T-helper 1 cell treated with Interleukin-12 subunit alpha and Interleukin-12 subunit beta and Interleukin-4 antibody, amounts not matched to agents 30 μg/mL and 1 μg/mL, for 36 hours (primary cell): ENCODE results near the gene STBD1.

Experiments
- H3K27ac Mint-ChIP-seq: one replicate; pipeline ENCODE4 v1.8.0; 2021; ENCODE audit warnings: mild to moderate bottlenecking, mixed read lengths
- H3K27me3 Mint-ChIP-seq: one replicate; pipeline ENCODE4 v1.8.0; 2021; ENCODE audit warnings: low read depth, mixed read lengths
- H3K36me3 Mint-ChIP-seq: one replicate; pipeline ENCODE4 v1.8.0; 2021; ENCODE audit warnings: low read depth, mixed read lengths
- H3K4me1 Mint-ChIP-seq: one replicate; pipeline ENCODE4 v1.8.0; 2021; ENCODE audit warnings: low read depth, mixed read lengths
- H3K4me3 Mint-ChIP-seq: one replicate; pipeline ENCODE4 v1.8.0; 2021; ENCODE audit warnings: mild to moderate bottlenecking, moderate library complexity, mixed read lengths
- H3K9me3 Mint-ChIP-seq: one replicate; pipeline ENCODE4 v1.8.0; 2021; ENCODE audit warnings: mixed read lengths

Gene STBD1

GRCh38 chr4:76301775-76302162 lies 4.8 kb upstream of the STBD1 start:
- Mint-ChIP-seq H3K4me3 (no peak overlapping the region), H3K36me3 (peaks cover 20% of the 10 kb centered on the region), H3K9me3 (peaks cover 22% of the 10 kb centered on the region), H3K27me3 (no peaks in the 10 kb centered on the region), H3K4me1 (peaks cover 44% of the 10 kb centered on the region), H3K27ac (peak overlapping the region; percentile 69)

- H3K27ac Mint-ChIP-seq: peak overlapping the region; percentile 7
- peaks cover 6% of the 10 kb centered on the region for H3K27me3 Mint-ChIP-seq
- H3K4me1 Mint-ChIP-seq: peaks cover 46% of the 10 kb centered on the region
- no peak overlapping the region for H3K4me3 Mint-ChIP-seq
- peaks cover 11% of the 10 kb centered on the region for H3K9me3 Mint-ChIP-seq
- H3K36me3 Mint-ChIP-seq: peaks cover 20% of the 10 kb centered on the region
These were observed 3.6 kb upstream of the STBD1 start for GRCh38 chr4:76302826-76303438.

- peaks cover 2% of the 10 kb centered on the region for H3K9me3 Mint-ChIP-seq
These were observed 1.4 kb upstream of the STBD1 start for GRCh38 chr4:76305033-76305687.

GRCh38 chr4:76306882-76307659 lies 538 bp downstream of the STBD1 start:
- Mint-ChIP-seq H3K27ac (no peak overlapping the region), H3K36me3 (peaks cover 9% of the 10 kb centered on the region), H3K4me1 (peaks cover 25% of the 10 kb centered on the region)

More at GRCh38 chr4:76305033-76305687, 1.4 kb upstream of the STBD1 start:
- H3K27me3 Mint-ChIP-seq: peaks cover 25% of the 10 kb centered on the region
- H3K4me1 Mint-ChIP-seq: peaks cover 44% of the 10 kb centered on the region
- H3K27ac Mint-ChIP-seq: peak overlapping the region; percentile 69
- peak overlapping the region; percentile 78 for H3K4me3 Mint-ChIP-seq
- peaks cover 16% of the 10 kb centered on the region for H3K36me3 Mint-ChIP-seq

GRCh38 chr4:76307660-76308014 lies 1.1 kb downstream of the STBD1 start:
- H3K9me3 Mint-ChIP-seq: no peaks in the 10 kb centered on the region
- H3K27ac Mint-ChIP-seq: no peak overlapping the region
- peaks cover 36% of the 10 kb centered on the region for H3K27me3 Mint-ChIP-seq
- peaks cover 6% of the 10 kb centered on the region for H3K36me3 Mint-ChIP-seq
- peak overlapping the region; percentile 60 for H3K4me3 Mint-ChIP-seq
- peaks cover 21% of the 10 kb centered on the region for H3K4me1 Mint-ChIP-seq

More at GRCh38 chr4:76306882-76307659, 538 bp downstream of the STBD1 start:
- no peaks in the 10 kb centered on the region for H3K9me3 Mint-ChIP-seq
- H3K4me3 Mint-ChIP-seq: peak overlapping the region; percentile 78
- H3K27me3 Mint-ChIP-seq: peaks cover 36% of the 10 kb centered on the region

GRCh38 chr4:76308548-76308947 lies 2.0 kb downstream of the STBD1 start:
- H3K4me1 Mint-ChIP-seq: peaks cover 15% of the 10 kb centered on the region
- no peaks in the 10 kb centered on the region for H3K9me3 Mint-ChIP-seq
- peaks cover 4% of the 10 kb centered on the region for H3K36me3 Mint-ChIP-seq
- peaks cover 36% of the 10 kb centered on the region for H3K27me3 Mint-ChIP-seq
- H3K27ac Mint-ChIP-seq: no peak overlapping the region
- H3K4me3 Mint-ChIP-seq: no peak overlapping the region

- Mint-ChIP-seq H3K9me3 (peaks cover under 1% of the 10 kb centered on the region), H3K4me1 (peaks cover 8% of the 10 kb centered on the region), H3K36me3 (peaks cover 4% of the 10 kb centered on the region), H3K27ac (no peak overlapping the region), H3K27me3 (peaks cover 36% of the 10 kb centered on the region), H3K4me3 (no peak overlapping the region)
These were observed 3.5 kb downstream of the STBD1 start for GRCh38 chr4:76309939-76310550.

GRCh38 chr4:76310683-76311082 lies 4.2 kb downstream of the STBD1 start:
- Mint-ChIP-seq H3K4me1 (peaks cover 2% of the 10 kb centered on the region), H3K9me3 (peaks cover 5% of the 10 kb centered on the region), H3K27me3 (peaks cover 36% of the 10 kb centered on the region), H3K27ac (no peak overlapping the region), H3K4me3 (no peak overlapping the region), H3K36me3 (peaks cover 4% of the 10 kb centered on the region)

- H3K27me3 Mint-ChIP-seq: peaks cover 43% of the 10 kb centered on the region
- no peak overlapping the region for H3K4me3 Mint-ChIP-seq
- H3K27ac Mint-ChIP-seq: no peak overlapping the region
- peaks cover 15% of the 10 kb centered on the region for H3K9me3 Mint-ChIP-seq
- peaks cover 2% of the 10 kb centered on the region for H3K4me1 Mint-ChIP-seq
- peaks cover 4% of the 10 kb centered on the region for H3K36me3 Mint-ChIP-seq
These were observed 5.4 kb downstream of the STBD1 start for GRCh38 chr4:76311896-76312331.

- H3K4me3 Mint-ChIP-seq: no peak overlapping the region
These were observed 5.9 kb downstream of the STBD1 start for GRCh38 chr4:76312457-76312856.

GRCh38 chr4:76313547-76313946 lies 7.0 kb downstream of the STBD1 start:
- no peak overlapping the region for H3K27ac Mint-ChIP-seq
- no peaks in the 10 kb centered on the region for H3K4me1 Mint-ChIP-seq
- H3K4me3 Mint-ChIP-seq: no peak overlapping the region
- H3K36me3 Mint-ChIP-seq: peaks cover 4% of the 10 kb centered on the region
- H3K9me3 Mint-ChIP-seq: peaks cover 25% of the 10 kb centered on the region
- H3K27me3 Mint-ChIP-seq: peaks cover 44% of the 10 kb centered on the region

More at GRCh38 chr4:76312457-76312856, 5.9 kb downstream of the STBD1 start:
- Mint-ChIP-seq H3K27me3 (peaks cover 45% of the 10 kb centered on the region), H3K27ac (no peak overlapping the region), H3K4me1 (no peaks in the 10 kb centered on the region), H3K9me3 (peaks cover 20% of the 10 kb centered on the region), H3K36me3 (peaks cover 4% of the 10 kb centered on the region)

GRCh38 chr4:76315267-76315918 lies 8.9 kb downstream of the STBD1 start:
- Mint-ChIP-seq H3K4me3 (no peak overlapping the region), H3K27me3 (peaks cover 38% of the 10 kb centered on the region), H3K36me3 (no peaks in the 10 kb centered on the region), H3K27ac (no peak overlapping the region), H3K4me1 (no peaks in the 10 kb centered on the region), H3K9me3 (peaks cover 31% of the 10 kb centered on the region)

GRCh38 chr4:76316131-76316530 lies 9.6 kb downstream of the STBD1 start:
- Mint-ChIP-seq H3K27me3 (peaks cover 35% of the 10 kb centered on the region), H3K36me3 (no peaks in the 10 kb centered on the region), H3K27ac (no peak overlapping the region), H3K4me3 (no peak overlapping the region), H3K9me3 (peaks cover 31% of the 10 kb centered on the region), H3K4me1 (no peaks in the 10 kb centered on the region)

- peaks cover 26% of the 10 kb centered on the region for H3K9me3 Mint-ChIP-seq
- H3K4me3 Mint-ChIP-seq: no peak overlapping the region
- no peak overlapping the region for H3K27ac Mint-ChIP-seq
- no peaks in the 10 kb centered on the region for H3K4me1 Mint-ChIP-seq
- peaks cover 1% of the 10 kb centered on the region for H3K36me3 Mint-ChIP-seq
- H3K27me3 Mint-ChIP-seq: peaks cover 20% of the 10 kb centered on the region
These were observed 15.7 kb downstream of the STBD1 start for GRCh38 chr4:76322236-76322635.
